GM21619 (cell line): ENCODE results near the gene SP6.

ENCODE experiments used
- ATAC-seq: cut with Tn5 transposase; IDR thresholded peaks from one replicate; pipeline ENCODE4 v1.9.1; 2021; ENCODE audit not compliant: unreplicated experiment

The SP6 gene

DNA sequence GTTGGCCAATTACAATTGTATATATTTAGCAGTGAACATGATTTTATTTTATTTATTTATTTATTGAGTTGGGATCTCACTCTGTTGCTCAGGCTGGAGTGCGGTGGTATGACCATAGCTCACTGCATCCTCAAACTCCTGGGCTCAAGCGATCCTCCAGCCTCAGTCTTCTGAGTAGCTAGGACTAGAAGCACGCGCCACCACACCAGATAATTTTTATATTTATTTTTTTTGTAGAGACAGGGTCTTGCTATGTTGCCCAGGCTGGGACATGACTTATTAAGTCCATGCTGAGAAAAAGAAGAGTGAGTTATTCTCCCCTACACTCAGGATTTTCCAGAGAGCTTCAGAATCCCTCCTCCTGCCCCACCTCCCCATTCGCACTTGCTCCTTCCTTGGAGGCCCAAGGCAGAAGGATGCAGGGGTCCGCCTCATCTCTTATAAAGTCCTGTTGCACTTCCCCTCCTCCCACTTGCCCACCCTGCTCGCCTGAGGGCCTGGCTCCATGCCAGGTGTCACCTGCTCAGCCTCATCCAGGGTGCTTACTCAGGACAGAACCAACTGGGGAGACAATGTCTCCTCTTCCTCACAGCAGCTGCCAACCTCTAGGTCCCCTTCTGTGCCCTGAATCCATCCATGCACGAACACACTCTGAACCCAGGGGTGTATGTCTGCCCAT lies 29.0 kb upstream of the SP6 start:
- no peak for ATAC-seq

GRCh38 chr17:47879028-47879585 lies 28.1 kb upstream of the SP6 start:
- ATAC-seq = no peak

DNA sequence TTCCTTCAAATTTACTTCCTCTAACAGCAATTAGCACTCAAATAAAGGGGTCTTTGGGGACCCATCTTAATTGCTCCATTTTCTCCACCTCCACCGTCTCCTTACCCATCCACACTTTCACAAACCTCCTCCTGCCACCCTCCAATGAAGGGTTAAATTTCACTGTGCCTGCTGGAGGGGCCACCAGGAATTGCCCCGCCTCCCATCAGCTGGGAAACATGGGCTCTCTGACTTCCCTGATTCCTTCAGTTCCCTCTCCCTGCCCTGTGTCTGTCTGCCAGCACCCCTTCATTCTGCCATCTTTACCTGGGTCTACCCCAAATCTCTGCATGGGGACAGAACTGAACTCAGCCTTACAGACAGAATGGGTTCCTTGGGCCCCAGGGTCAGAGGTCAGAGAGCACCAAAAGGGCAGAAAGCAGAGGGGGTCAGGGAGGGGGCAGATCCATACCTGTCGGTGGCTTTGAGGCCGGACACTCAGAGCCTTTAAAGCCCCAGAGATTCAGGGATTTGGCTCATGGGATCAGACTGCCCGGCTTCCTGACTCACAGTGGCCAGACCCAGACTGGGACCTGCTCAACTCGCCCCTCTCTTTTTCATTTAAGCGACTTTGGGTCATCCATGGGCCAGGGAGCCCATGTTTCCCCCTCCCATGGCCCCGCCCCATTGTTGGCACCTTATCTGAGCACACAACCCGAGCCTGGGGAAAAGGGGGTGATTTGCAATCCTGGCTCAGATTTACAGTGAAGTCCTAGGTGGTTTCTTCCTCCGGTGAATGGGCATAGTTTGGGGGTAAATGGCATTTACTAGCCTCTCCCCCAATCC lies 27.5 kb upstream of the SP6 start:
- no peak for ATAC-seq

GRCh38 chr17:47877368-47878034 lies 26.5 kb upstream of the SP6 start:
- no peak for ATAC-seq

GRCh38 chr17:47875011-47875985 lies 24.3 kb upstream of the SP6 start:
- no peak for ATAC-seq

- ATAC-seq = no peak
Observed at GRCh38 chr17:47873200-47874090, 22.5 kb upstream of the SP6 start.

DNA sequence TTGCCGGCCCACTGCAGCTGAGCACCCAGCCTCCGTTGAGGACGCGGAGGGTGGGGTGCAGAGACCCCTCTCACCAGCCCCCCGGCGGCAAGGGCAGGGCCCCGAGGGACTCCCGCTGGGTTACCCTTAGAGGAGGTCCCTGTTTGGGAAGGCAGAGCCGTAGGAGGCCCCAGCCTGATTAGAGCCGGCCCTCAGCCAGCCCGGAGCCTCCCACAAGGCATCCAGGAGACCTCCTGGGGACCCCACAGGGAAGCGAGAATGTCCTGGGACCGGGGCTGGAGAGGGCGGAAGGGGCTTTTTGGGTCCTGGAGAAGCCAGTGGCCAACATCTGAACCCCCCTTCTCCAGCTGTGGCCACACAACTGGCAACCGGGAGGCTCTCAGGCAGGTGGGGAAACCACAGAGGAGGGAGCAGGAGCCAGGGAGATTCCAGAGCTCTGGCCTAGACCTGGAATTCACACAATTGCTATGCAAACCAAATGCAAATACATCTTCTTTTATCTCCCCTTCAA lies 21.7 kb upstream of the SP6 start:
- no peak for ATAC-seq

DNA sequence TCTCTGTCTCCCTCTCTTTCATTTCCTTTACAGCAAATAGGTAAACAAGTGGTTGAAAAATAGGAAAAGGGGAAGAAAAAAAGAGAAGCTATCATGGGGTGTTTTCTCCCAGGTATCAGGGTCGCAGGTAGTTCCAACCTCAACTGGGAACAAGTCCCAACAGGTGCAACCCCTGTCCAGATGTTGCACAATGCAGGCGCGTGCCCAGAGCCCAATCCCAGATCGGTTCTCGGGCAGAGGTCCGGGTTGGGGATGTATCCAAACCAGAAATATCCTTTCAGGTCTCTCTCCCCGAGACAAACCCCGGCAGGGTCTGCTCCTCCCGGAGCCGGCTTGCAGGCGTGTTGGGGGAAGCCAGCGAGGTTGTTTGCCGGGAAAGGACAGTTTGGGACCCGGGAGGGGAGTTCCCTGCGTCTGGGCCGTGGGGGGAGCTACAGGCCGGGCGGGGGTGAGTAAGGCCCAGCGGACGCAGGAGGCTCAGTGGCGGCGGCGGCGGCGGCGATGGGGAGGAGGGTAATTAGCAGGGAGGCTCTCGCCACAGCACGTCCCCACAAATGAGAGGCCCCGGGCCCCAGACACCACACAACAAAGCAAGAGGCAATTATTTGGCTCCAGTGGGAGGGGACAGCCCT lies 21.2 kb upstream of the SP6 start:
- no peak for ATAC-seq

GRCh38 chr17:47871048-47871447 lies 20.1 kb upstream of the SP6 start:
- no peak for ATAC-seq

DNA sequence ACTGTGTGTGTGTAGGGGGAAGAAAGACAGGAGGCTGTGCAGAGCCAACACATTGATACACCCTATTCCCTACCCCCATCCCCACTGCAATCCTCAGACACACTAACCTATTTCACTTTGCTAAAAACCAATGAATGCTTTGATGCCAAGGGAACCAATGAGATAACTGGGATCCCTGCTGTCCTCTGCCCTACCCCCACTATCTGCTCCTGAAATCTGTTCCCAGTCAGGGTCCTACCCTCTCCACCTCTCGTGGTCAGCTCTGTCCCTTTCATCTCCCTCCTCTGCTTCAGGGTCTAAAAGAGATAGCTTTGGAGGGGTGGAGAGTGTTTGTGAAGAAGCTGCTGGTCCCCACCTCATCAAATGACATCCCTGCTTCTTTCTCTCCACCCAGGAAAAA lies 19.1 kb upstream of the SP6 start:
- ATAC-seq = no peak

DNA sequence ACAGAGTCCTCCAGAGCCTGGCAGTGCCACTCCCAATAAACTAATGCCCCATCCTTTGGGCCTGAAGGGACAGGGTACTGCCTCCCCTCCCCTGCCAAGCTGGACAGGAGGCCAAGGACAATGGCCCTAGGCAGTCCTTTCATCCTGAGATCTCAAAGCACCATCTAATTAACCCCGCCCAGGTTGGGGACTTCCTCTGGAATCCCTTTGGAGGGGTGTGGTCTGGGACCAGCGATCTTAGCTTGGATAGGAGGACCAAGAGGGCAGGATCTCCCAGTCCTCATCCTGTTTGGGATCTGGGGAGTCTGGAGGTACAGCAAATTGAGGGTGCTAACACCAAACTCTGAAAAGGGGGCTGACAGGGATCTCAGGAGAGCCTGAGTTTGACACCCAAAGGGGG lies 18.2 kb upstream of the SP6 start:
- no peak for ATAC-seq

DNA sequence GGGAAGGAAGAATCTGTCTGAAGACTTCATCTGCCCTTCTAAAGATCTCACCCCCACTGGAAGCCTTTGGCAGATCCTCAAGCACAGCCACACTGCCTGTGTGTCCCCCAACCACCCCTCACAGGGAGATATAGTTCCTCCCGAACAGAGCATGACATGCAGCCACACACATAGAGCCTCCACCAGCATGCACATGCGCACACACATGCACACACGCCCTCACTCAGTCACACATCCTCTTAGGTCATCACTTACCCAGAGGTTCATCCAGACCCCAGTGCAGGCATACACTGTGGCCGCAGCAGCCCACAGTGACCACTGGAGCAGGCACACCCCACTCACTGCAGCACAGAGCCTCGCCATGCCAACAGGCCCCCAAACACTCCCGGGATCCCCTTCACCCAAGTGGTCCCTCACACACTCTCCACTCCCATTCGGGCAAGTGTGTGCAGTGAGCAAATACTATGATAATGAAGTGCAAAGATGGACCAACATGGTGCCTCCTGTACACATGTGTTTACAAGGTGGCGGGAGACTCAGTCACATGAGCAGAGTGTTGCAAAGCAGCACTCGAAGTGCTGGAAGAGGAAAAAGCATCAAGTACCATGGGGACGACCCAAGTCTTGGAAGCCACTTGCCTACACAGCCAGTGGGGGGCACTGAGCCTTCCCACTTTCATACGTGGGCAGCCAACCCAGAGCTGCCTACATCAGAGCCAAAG lies 17.0 kb upstream of the SP6 start:
- ATAC-seq = no peak

DNA sequence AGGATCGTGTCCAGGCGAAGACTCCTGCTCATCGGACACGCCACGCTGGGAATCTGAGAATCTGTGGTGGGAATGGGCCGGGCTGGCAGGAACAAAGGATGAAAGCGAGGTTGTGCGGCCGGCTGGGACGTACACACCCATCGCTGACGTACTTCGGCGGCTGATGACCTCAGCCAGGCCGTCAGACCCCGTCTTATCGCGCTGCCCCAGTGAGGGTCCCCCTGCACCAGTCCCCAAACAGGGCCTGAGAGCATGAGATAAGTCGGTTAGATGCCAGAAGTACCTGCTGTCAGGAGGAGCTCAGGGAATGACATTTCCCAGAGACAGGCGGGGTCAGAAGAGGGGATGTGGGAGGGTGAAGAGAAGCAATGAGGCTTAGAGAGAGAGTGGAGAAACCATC lies 16.0 kb upstream of the SP6 start:
- no peak for ATAC-seq

DNA sequence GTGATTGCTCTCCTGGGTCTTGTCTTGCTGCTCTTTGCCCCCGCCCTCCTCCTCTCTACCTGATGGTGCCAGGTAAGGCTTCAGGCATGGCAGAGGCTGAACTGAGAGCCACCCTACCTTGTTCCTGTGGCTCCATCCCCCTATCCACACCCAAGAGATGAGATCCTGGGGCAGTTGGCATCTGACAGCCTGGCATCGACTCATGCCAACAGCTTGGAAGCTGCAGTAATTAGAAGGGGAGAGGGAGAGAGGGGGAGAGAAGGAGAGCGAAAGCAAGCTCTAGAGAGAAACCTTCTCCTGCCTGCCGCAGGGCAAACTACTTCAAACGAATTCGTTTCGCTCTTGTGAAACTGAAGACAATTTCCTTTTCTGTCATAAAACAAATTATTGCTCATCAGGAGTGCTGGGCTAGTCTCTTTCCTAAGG lies 13.8 kb upstream of the SP6 start:
- no peak for ATAC-seq

GRCh38 chr17:47862621-47863440 lies 11.9 kb upstream of the SP6 start:
- no peak for ATAC-seq

- no peak for ATAC-seq
Observed at GRCh38 chr17:47860386-47860785, 9.4 kb upstream of the SP6 start.
